ENCODE results near the gene MYO3B.
"Not testable (repeated sequence)": the region's sequence is repeated elsewhere in the genome, so short reads cannot be mapped to it uniquely, and the experiment has no call there.

MYO3B gene

GRCh38 chr2:170579511-170579910, 401.6 kb downstream of the MYO3B start:
- no peak for DNase-seq

- no peak for DNase-seq
These were observed 404.4 kb downstream of the MYO3B start for GRCh38 chr2:170582313-170582712.

GRCh38 chr2:170582751-170583463, 405.0 kb downstream of the MYO3B start:
- DNase-seq: no peak

- DNase-seq: no peak
These were observed 407.1 kb downstream of the MYO3B start for GRCh38 chr2:170585067-170585466.

GRCh38 chr2:170586571-170587095, 408.7 kb downstream of the MYO3B start:
- DNase-seq: no peak

- no peak for DNase-seq
These were observed 409.2 kb downstream of the MYO3B start for GRCh38 chr2:170587117-170587516.

- DNase-seq: no peak
These were observed 410.0 kb downstream of the MYO3B start for GRCh38 chr2:170587922-170588321.

GRCh38 chr2:170588729-170589128, 410.8 kb downstream of the MYO3B start:
- DNase-seq: no peak

GRCh38 chr2:170596576-170596975, 418.6 kb downstream of the MYO3B start:
- DNase-seq: no peak

GRCh38 chr2:170598067-170598395, 420.1 kb downstream of the MYO3B start:
- DNase-seq: no peak

- DNase-seq: no peak
These were observed 423.5 kb downstream of the MYO3B start for GRCh38 chr2:170601489-170601888.

GRCh38 chr2:170605862-170606261, 427.9 kb downstream of the MYO3B start:
- DNase-seq: no peak

- no peak for DNase-seq
These were observed 429.2 kb downstream of the MYO3B start for GRCh38 chr2:170607171-170607570.

- no peak for DNase-seq
These were observed 432.7 kb downstream of the MYO3B start for GRCh38 chr2:170610615-170611014.

GRCh38 chr2:170618948-170619347, 441.0 kb downstream of the MYO3B start:
- not testable (repeated sequence) for DNase-seq

- DNase-seq: not testable (repeated sequence)
These were observed 457.1 kb downstream of the MYO3B start for GRCh38 chr2:170635094-170635493.

- no peak for DNase-seq
These were observed 461.7 kb downstream of the MYO3B start for GRCh38 chr2:170639635-170640034.

- DNase-seq: no peak
These were observed 464.0 kb downstream of the MYO3B start for GRCh38 chr2:170641961-170642360.

- DNase-seq: no peak
These were observed 465.4 kb downstream of the MYO3B start for GRCh38 chr2:170643346-170643745.

- no peak for DNase-seq
These were observed 469.9 kb downstream of the MYO3B start for GRCh38 chr2:170647741-170648436.

- no peak for DNase-seq
These were observed 473.8 kb downstream of the MYO3B start for GRCh38 chr2:170651624-170652325.

- DNase-seq: no peak
These were observed 474.9 kb downstream of the MYO3B start for GRCh38 chr2:170652637-170653417.

GRCh38 chr2:170656669-170657068, 478.7 kb downstream of the MYO3B start:
- DNase-seq: no peak
